WERI-Rb-1 (cell line): ENCODE data around the gene TAF11L13.

Experiments used
- DNase-seq: peaks from one replicate; pipeline ENCODE4 v3.0.0-alpha.2; 2020
- H3K27ac ChIP-seq: fragments of 250-450 bp; sonication (Bioruptor Pico); 2 replicates; pipeline ENCODE4 v1.5.1; 2020; ENCODE audit warnings: mild to moderate bottlenecking, moderate library complexity
- H3K27me3 ChIP-seq: fragments of 250-450 bp; sonication (Bioruptor Pico); 2 replicates; pipeline ENCODE4 v1.5.1; 2021; ENCODE audit warnings: mild to moderate bottlenecking, low read depth, moderate library complexity; ENCODE audit not compliant: insufficient read depth, severe bottlenecking
- H3K36me3 ChIP-seq: fragments of 250-450 bp; sonication (Bioruptor Pico); 2 replicates; pipeline ENCODE4 v1.5.1; 2020; ENCODE audit warnings: mild to moderate bottlenecking, moderate library complexity
- H3K4me3 ChIP-seq: 2 replicates; pipeline ENCODE4 v1.5.1; 2011; ENCODE audit warnings: low read depth, mild to moderate bottlenecking, control low read depth, low read length
- H3K9me3 ChIP-seq: fragments of 250-450 bp; sonication (Bioruptor Pico); 2 replicates; pipeline ENCODE4 v1.5.1; 2021; ENCODE audit warnings: mild to moderate bottlenecking, moderate library complexity; ENCODE audit not compliant: severe bottlenecking
- CTCF ChIP-seq: IDR thresholded peaks from 2 replicates; pipeline ENCODE4 v1.5.1; 2011; ENCODE audit warnings: low read depth, mild to moderate bottlenecking, control low read depth, inconsistent platforms, low read length

The TAF11L13 gene

GRCh38 chr5:17663182-17663581, 31.3 kb downstream of the TAF11L13 start:
- H3K27me3 ChIP-seq: no peaks in the 10 kb centered on the region
- H3K27ac ChIP-seq: no peak overlapping the region
- H3K4me3 ChIP-seq: no peak overlapping the region
- TF ChIP-seq CTCF: no peak
- no peaks in the 10 kb centered on the region for H3K36me3 ChIP-seq
- H3K9me3 ChIP-seq: no peaks in the 10 kb centered on the region
- no peak for DNase-seq

- H3K27ac ChIP-seq: no peak overlapping the region
- no peaks in the 10 kb centered on the region for H3K9me3 ChIP-seq
- H3K4me3 ChIP-seq: no peak overlapping the region
- H3K36me3 ChIP-seq: no peaks in the 10 kb centered on the region
- H3K27me3 ChIP-seq: no peaks in the 10 kb centered on the region
- DNase-seq: no peak
- no peak for TF ChIP-seq CTCF
Observed at GRCh38 chr5:17665836-17666235, 33.9 kb downstream of the TAF11L13 start.

- no peak overlapping the region for H3K4me3 ChIP-seq
- H3K27ac ChIP-seq: no peak overlapping the region
- DNase-seq: no peak
- no peaks in the 10 kb centered on the region for H3K36me3 ChIP-seq
- TF ChIP-seq CTCF: no peak
- no peaks in the 10 kb centered on the region for H3K27me3 ChIP-seq
- H3K9me3 ChIP-seq: no peaks in the 10 kb centered on the region
Observed at GRCh38 chr5:17666726-17667235, 34.9 kb downstream of the TAF11L13 start.

- Histone ChIP-seq H3K9me3 (no peaks in the 10 kb centered on the region), H3K36me3 (no peaks in the 10 kb centered on the region), H3K27ac (no peak overlapping the region), H3K27me3 (no peaks in the 10 kb centered on the region), H3K4me3 (no peak overlapping the region)
- TF ChIP-seq CTCF: no peak
- DNase-seq: no peak
Observed at GRCh38 chr5:17670353-17670752, 38.5 kb downstream of the TAF11L13 start.

- Histone ChIP-seq H3K9me3 (no peaks in the 10 kb centered on the region), H3K4me3 (no peak overlapping the region), H3K27ac (no peak overlapping the region), H3K27me3 (no peaks in the 10 kb centered on the region), H3K36me3 (no peaks in the 10 kb centered on the region)
- DNase-seq: no peak
- TF ChIP-seq CTCF: no peak
Observed at GRCh38 chr5:17678751-17679324, 47.0 kb downstream of the TAF11L13 start.

- TF ChIP-seq CTCF: no peak
- H3K27ac ChIP-seq: no peak overlapping the region
- H3K4me3 ChIP-seq: no peak overlapping the region
Observed at GRCh38 chr5:17679597-17680203, 47.8 kb downstream of the TAF11L13 start.

More at GRCh38 chr5:17679597-17680203, 47.8 kb downstream of the TAF11L13 start:
- Histone ChIP-seq H3K27me3 (no peaks in the 10 kb centered on the region), H3K36me3 (no peaks in the 10 kb centered on the region), H3K9me3 (no peaks in the 10 kb centered on the region)
- DNase-seq: no peak
